Left renal cortex interstitium (tissue), 4 donors: Measurements from ENCODE around the gene FOXRED1. TPM values are rescaled to one million over a fixed set of nuclear protein-coding genes. Genes with fewer than 3 reads are reported as not detected.

ENCODE experiments used
- DNase-seq, 4 donors: peaks; one replicate each; pipeline ENCODE4 v3.0.0-alpha.2; 2013; ENCODE audit warnings: low read depth in 4 of 4, low spot score in 2 of 4, missing footprints in 1 of 4
- polyA plus RNA-seq, 4 donors: library from polyadenylated mRNA; unstranded; fragments of 120-200 nt; gene quantifications; one replicate each; pipeline ENCODE4 v1.2.1, GENCODE V29; 2013; ENCODE audit not compliant: insufficient read length in 4 of 4

Gene FOXRED1
- polyA plus RNA-seq, 4 donors = 30.8 to 64.5 (median 47.1) TPM

DNA sequence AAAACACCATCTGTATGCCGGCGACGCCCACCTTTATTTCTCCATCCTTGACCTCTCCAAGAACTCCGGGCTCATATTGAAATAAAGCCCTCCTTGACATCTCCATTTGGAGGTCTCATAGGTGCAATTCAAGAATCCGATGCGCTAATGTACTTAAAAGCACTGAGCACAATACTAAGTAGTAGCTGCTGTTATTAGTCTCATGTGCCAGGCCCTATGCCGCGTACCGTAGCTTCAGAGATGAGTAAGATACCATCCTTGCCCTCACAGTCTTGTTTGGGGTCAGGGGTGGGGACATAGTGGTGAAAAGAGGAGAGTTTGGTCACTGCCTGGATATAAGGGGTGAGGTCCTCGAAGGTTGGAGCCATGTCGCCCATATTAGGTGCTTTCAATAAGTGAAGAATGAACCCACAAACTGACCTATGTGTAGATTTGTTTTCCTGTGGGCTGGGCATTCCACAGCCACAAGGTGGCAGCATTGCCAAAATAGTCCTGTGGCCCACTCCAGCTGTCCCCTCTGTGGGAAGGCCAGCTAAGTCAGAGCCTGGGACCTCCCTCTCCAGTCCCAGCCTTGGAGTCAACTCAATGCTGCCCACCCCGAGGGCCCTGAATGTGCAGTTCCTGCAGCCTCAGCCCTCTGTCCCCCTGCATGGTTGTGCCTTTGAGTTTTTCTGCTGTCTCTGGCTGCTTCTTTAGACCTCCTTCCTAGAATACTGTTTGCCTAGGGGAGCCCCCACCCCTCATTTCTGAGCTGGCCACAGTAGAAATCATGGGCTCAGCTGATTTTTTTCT lies 41.4 kb downstream of the FOXRED1 start:
- peak in 2 of 4 donors; percentile 52 to 73 for DNase-seq

DNA sequence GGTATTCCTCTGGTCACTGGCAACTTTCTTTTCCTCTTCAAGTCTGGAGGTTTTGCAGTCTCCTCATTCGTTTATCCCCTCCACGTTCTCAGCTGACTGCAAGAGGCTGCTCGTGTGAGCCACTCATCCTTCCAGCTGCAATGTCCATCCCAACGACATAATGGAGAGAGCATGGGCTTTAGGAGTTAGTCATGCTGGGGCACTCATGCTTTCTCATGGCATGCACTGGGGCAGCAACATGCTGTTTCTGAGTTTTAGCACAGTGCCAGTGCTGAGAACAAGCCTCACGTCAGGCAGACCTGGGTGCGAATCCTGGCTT lies 42.0 kb downstream of the FOXRED1 start:
- no peak for DNase-seq

DNA sequence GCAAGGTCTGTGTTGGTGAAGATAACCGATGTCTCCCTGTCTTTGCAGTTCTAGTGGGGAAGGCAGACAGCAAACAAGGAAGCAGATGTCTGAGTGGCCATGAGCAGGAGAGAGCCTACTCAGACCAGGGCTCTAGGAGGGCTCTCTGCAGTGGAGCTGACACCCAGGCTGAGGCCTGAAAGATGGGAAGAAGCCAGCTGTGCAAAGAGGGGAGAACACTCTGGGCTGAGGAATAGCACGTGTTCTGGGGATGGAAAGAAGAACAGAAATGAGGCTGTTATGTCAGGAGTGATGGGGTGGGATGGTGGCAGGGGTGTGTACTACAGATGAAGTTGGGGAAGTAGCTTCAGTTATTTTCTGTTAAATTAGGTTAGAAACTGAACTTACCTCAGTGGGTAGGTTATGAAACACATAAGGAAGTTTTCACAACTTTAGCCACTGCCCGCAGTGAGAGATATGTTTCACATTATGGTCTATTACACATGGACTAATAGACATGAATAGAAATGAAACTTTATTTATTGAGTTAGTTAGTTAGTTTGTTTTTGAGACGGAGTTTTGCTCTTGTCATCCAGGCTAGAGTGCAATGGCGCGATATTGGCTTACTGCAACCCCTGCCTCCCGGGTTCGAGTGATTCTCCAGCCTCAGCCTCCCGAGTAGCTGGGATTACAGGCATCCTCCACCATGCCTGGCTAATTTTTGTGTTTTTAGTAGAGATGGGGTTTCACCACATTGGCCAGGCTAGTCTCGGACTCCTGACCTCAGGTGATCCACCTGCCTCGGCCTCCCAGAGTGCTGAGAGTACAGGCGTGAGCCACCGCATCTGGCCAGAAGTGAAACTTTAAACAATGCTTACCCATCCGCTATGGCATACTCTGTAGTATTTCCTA lies 42.7 kb downstream of the FOXRED1 start:
- DNase-seq = no peak

DNA sequence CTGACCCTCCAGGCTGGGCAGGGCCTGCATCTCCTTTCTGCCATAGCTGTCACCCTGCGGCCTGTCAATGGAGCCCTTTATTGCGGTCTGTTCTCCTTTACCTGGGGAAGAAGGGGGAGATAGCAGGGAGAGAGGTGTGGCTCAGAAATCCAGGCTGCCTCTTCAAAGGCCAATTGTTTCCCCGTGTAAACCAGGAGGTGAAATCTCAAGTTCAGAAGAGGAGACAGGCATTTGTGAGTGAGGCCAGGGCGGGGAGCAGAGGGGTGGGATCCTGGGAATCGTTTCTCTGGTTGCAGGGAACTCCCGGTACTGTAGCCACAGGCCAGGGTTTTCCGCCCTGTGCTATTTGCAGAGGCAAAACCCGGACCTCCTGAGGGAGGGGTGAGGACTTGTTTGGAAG lies 44.0 kb downstream of the FOXRED1 start:
- no peak for DNase-seq

DNA sequence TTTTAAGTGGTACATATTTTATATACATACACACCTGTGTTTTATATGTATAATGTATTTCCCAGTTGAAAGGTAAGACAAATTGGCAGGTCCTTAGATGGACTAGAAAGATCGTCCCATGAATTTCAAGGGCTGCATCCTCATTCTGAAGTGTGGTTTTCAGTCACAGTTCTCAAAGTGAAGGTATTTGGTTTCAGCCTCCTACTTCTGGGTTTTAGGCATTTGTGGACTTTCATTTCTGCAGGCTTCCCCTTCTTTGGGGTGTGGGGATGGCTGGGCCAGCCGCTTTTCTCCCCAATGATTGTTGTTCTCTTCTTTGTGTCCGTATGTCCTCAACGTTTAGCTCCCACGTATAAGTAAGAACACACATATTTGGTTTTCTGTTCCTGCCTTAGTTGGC lies 44.9 kb downstream of the FOXRED1 start:
- DNase-seq = no peak

DNA sequence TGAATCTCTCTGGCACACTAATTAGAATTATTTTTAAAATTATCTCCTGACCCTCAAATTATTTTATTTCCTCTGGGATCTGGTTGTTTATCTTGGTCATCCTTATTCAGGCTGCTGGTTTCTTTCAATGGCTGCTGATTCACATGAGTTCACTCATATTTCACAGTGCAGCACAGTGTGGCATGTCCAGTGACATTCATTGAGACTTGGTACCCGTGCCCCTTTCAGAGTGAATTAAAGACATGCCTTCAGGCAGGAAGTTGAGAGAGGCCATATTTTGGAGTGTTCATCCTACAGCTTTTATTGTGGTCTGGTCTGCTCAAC lies 48.4 kb downstream of the FOXRED1 start:
- no peak for DNase-seq

DNA sequence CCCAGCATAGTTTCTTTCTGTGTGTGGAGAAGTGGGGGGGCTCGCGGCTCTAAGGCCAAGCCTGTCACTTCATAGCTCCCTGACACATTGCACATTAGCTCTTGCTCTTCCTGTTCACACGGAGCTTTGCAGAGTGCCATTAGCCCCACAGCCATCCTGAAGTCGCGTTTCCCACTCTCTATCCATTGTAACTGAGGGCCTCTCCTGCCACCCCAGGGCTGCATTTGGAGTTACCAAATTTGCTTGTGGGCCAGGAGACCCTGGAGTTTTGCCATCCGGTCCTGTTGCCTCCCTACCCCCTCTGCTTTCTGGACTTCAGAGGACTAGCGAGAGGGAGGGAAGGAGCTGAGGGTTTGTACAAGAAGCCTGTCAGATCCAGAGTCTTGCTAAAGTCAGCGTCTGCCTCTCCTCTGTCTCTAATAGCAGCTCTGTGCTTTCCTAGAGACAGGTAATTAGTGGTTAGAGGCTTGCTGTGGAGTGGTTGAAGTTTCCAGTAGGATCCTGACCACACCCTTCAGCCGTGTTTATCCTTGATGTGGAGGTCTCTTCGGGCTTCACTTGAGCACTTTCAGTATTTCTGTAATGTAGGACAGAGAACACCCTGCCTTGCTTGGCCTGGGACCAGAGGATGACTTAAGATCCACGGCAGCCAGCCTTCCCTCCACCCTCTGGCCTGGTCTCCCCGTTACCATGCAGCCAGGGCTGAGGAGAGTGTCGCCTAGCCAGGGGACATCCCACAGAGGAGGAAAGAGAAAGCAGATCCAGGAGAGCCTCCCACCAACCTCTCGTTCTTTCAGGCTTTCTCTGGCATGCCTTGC lies 49.0 kb downstream of the FOXRED1 start:
- DNase-seq = no peak

DNA sequence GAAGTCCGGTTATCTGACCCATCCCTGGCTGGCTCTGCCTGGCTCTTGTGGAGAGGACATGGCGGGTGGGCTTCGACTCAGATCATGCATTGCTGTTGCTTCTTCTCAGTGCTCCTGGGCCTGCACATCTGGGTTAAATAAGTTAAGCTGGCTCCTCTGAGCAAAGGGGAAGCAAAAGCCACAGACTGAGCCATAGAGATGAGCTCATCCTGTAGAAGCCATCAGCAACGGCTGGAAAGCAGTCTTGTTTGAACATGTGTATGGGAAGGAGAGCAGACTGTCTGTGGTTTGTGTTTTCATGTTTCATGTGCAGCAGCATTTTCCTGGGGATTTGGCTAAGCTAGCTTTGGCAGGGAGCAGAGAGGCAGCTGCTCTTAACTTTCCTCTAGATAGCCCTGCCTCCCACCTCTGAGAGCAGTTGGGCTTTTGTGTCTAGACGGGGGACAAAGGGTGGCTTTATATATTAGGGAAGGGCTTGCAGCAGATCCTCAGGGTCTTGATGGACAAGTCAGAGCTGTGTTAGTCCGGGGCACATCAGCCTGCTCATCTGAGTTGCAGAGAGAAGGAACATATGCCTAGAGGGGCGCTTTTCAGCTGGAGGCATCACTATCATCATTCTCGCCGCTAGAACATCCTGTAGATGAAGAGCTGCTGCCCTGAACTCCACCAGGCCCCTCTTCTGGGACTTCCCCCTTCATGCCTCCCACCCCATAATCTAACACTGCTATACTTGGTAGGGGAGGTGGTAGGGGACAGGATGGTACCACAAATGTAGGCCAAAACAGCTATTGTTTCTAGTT lies 49.8 kb downstream of the FOXRED1 start:
- no peak for DNase-seq

DNA sequence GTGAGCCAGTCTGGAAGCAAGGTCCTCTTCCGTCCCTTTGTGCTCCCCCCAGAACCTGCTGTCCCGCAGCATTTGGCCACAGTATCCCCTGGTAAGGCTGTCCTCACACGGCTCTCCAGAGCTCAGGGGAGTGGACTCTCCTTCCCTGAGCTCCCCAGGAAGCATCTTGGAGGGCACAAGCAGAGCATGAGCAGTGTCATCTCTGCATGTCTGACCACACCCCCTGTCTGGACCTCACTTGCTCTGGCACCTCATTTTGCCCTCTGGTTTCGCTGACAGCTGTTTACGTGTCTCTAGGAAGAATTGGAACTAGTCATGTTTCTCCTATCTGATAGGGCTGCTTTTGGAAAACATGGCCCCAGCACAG lies 50.4 kb downstream of the FOXRED1 start:
- no peak for DNase-seq

DNA sequence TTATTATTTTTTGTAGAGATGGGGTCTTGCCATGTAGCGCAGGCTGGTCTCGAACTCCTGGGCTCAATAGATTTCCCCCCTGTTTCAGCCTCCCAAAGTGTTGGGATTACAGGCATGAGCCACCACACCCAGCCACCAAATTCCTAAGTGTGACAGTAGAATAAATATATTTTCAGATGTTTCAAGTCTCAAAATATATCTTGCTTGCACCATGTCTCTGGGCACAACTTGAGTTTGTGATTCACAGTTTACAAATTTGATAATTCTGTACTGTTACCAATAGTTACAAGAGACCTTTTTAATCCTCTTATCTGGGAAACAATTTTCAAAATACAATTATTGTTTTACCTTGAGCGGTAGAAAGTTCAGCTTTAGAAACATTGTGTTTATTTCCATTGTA lies 54.0 kb downstream of the FOXRED1 start:
- no peak for DNase-seq

DNA sequence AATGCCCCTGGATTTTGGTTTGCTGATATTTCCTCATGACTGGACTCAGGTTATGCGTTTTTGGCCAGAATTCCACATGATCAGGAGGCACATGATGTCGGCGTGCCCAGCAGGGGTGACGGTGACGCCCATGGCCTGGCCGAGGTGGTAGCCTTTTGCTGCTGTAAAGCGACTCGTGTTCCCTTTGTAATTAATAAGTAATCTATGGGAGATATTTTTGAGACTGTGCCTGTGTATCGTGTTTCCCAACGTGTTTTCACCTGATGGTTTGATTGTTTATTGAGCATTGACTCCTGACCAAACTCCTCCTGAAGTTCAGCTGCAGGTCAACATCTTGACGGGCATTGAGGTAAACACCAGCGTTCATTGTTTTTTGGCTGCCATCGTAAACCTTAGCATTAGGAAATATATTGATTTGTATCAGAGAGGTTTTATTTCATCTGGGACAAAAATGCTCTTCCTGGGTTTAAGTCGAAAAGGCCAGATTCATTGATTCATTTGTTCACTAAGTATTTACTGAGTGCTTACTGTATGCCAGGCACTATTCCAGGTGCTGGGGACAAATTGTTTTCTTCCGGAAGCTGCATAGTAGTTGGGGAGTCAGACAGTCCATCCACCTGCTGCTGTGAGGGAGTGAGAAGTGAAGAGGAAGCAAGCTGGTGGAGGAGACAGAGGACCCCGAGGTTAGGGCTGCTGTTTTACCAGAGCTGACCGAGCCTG lies 58.5 kb downstream of the FOXRED1 start:
- no peak for DNase-seq

Other genes with a start within 250 kb of the FOXRED1 start
- 10 to 100 TPM; 17.9 to 29.2 (median 22.9) TPM for gene CDON, start 206.3 kb upstream of the FOXRED1 start, polyA plus RNA-seq
- gene RPUSD4, start 57.5 kb upstream of the FOXRED1 start, polyA plus RNA-seq = 10 to 100 TPM; 29.4 to 40.0 (median 34.4) TPM
- 10 to 100 TPM; 27.5 to 31.3 (median 28.7) TPM for gene FAM118B, start 57.4 kb upstream of the FOXRED1 start, polyA plus RNA-seq
- 10 to 100 TPM; 75.1 to 82.4 (median 78.7) TPM for gene SRPRA, start 259 bp upstream of the FOXRED1 start, polyA plus RNA-seq
- gene TIRAP, start 13.9 kb downstream of the FOXRED1 start, polyA plus RNA-seq = 10 to 100 TPM; 10.6 to 19.1 (median 13.5) TPM
- 10 to 100 TPM; 12.7 to 17.6 (median 15.8) TPM for gene DCPS, start 34.9 kb downstream of the FOXRED1 start, polyA plus RNA-seq
- 10 to 100 TPM; 15.4 to 24.5 (median 17.7) TPM for gene ST3GAL4, start 86.5 kb downstream of the FOXRED1 start, polyA plus RNA-seq